ENCODE measurements around the gene CCDC6. TPM values are rescaled to one million over a fixed set of nuclear protein-coding genes. Genes with fewer than 3 reads are reported as not detected.

The CCDC6 gene
- total RNA-seq, 1 donor from 2014 or later, result 41.5 TPM

GRCh38 chr10:59741583-59741982 is 164.8 kb downstream of the CCDC6 start:
- Mint-ChIP-seq H3K36me3 (ENCODE audit: low read depth) (no peaks in the 10 kb centered on the region), H3K4me3 (no peak overlapping the region), H3K4me1 (no peaks in the 10 kb centered on the region), H3K27me3 (ENCODE audit: low read depth) (peaks cover 2% of the 10 kb centered on the region), H3K9me3 (no peaks in the 10 kb centered on the region), H3K27ac (ENCODE audit: unreplicated experiment) (no peak overlapping the region)
- DNase-seq (ENCODE audit: low read depth, low spot score), result no peak
- no peak for TF ChIP-seq CTCF (conservative IDR thresholded peaks at IDR 0.05)

- DNase-seq (ENCODE audit: low read depth, low spot score), result no peak
- peaks cover 2% of the 10 kb centered on the region for H3K27me3 Mint-ChIP-seq (ENCODE audit: low read depth)
- H3K4me1 Mint-ChIP-seq, result no peaks in the 10 kb centered on the region
- no peaks in the 10 kb centered on the region for H3K36me3 Mint-ChIP-seq (ENCODE audit: low read depth)
- no peaks in the 10 kb centered on the region for H3K9me3 Mint-ChIP-seq
- no peak for TF ChIP-seq CTCF (conservative IDR thresholded peaks at IDR 0.05)
- H3K27ac Mint-ChIP-seq (ENCODE audit: unreplicated experiment), result no peak overlapping the region
- no peak overlapping the region for H3K4me3 Mint-ChIP-seq
Observed at GRCh38 chr10:59741048-59741447, 165.3 kb downstream of the CCDC6 start.

Other genes starting within 250 kb of the CCDC6 start
- gene SLC16A9, start 196.7 kb downstream of the CCDC6 start, total RNA-seq, result 21.0 and 23.1 TPM in 2 replicates
- not detected in 2 replicates for gene MRLN, start 153.1 kb downstream of the CCDC6 start, total RNA-seq